ENCODE results near the gene TSPEAR.
"Not testable (repeated sequence)": the region's sequence is repeated elsewhere in the genome, so short reads cannot be mapped to it uniquely, and the experiment has no call there.

TSPEAR gene

DNA sequence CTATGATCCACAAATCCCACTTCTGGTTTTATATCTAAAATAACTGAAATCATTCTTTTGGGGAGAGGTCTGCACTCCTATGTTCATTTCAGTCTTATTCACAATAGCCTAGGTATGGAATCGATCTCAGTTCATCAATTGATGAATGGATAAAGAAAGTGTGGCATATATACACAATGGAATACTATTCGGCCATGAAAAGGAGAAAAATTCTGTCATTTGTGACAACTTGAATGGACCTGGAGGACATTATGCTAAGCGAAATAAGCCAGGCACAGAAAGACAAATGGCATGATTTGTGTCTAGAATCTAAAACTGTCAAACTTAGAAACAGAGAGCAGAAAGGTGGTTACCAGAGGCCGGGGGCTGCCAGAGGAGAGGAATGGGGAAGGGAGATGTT, 104.9 kb downstream of the TSPEAR start:
- DNase-seq (ENCODE audit: extremely low read depth, insufficient read length) = no peak
- Histone ChIP-seq H3K4me3 (replicated peaks; ENCODE audit: low read depth, low read length) (no peak overlapping the region), H3K36me3 (ENCODE audit: control insufficient read depth, insufficient read depth, low read length) (no peaks in the 10 kb centered on the region), H3K27me3 (replicated peaks; ENCODE audit: control insufficient read depth, insufficient read depth, low read length) (no peaks in the 10 kb centered on the region)
- TF ChIP-seq, protein P1, sequence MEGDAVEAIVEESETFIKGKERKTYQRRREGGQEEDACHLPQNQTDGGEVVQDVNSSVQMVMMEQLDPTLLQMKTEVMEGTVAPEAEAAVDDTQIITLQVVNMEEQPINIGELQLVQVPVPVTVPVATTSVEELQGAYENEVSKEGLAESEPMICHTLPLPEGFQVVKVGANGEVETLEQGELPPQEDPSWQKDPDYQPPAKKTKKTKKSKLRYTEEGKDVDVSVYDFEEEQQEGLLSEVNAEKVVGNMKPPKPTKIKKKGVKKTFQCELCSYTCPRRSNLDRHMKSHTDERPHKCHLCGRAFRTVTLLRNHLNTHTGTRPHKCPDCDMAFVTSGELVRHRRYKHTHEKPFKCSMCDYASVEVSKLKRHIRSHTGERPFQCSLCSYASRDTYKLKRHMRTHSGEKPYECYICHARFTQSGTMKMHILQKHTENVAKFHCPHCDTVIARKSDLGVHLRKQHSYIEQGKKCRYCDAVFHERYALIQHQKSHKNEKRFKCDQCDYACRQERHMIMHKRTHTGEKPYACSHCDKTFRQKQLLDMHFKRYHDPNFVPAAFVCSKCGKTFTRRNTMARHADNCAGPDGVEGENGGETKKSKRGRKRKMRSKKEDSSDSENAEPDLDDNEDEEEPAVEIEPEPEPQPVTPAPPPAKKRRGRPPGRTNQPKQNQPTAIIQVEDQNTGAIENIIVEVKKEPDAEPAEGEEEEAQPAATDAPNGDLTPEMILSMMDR (IDR thresholded peaks at IDR 0.05; ENCODE audit: insufficient read depth, low read length, poor library complexity, severe bottlenecking) = no peak

DNA sequence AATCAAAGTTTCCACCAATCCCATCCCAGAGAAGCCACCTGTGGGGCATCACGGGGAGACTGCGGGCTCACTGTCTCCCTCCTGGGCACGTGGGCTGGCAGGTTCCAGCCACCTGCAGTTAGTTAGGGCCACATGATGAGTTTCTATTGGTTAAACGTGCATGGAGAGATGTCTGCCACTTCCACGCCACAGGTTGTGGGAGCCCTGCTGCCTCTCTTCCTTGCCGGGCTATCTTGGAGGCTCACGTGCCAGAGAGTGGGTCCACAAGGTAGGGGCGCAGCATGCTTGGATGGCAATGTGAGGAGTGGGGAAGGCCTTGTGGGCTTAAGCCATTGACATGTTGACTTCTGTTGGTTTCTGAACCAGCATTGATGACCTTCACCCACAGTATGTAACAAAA, 107.5 kb downstream of the TSPEAR start:
- H3K36me3 ChIP-seq (ENCODE audit: control insufficient read depth, insufficient read depth, low read length) = no peaks in the 10 kb centered on the region
- TF ChIP-seq, protein P1 (IDR thresholded peaks at IDR 0.05; ENCODE audit: insufficient read depth, low read length, poor library complexity, severe bottlenecking) = no peak
- no peak for DNase-seq (ENCODE audit: extremely low read depth, insufficient read length)
- H3K4me3 ChIP-seq (replicated peaks; ENCODE audit: low read depth, low read length) = no peak overlapping the region
- no peaks in the 10 kb centered on the region for H3K27me3 ChIP-seq (replicated peaks; ENCODE audit: control insufficient read depth, insufficient read depth, low read length)

GRCh38 chr21:44603109-44603875, 108.1 kb downstream of the TSPEAR start:
- TF ChIP-seq, protein P1 (IDR thresholded peaks at IDR 0.05; ENCODE audit: insufficient read depth, low read length, poor library complexity, severe bottlenecking) = no peak

DNA sequence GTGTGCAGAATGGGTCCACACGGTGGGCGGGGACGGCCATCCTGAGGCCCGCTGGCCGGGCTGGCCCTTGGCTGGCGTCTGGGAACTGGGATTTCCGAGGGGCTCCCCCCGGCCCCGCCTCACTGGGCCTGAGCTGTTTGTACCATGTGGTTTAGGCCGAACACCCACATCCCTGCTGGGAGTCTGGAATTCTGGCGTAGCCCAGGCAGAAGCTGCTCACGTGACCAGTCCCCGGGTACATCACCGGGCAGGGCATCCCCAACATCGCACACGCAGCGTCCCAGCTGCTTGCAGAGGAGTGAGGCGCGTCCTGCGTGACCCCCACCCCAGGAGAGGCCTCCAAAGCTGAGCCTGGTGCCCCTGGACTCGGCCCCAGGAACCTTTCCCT, 108.9 kb downstream of the TSPEAR start:
- no peak for DNase-seq (ENCODE audit: extremely low read depth, insufficient read length)
- Histone ChIP-seq H3K36me3 (ENCODE audit: control insufficient read depth, insufficient read depth, low read length) (no peaks in the 10 kb centered on the region), H3K27me3 (replicated peaks; ENCODE audit: control insufficient read depth, insufficient read depth, low read length) (no peaks in the 10 kb centered on the region), H3K4me3 (replicated peaks; ENCODE audit: low read depth, low read length) (no peak overlapping the region)
- TF ChIP-seq, protein P1 (IDR thresholded peaks at IDR 0.05; ENCODE audit: insufficient read depth, low read length, poor library complexity, severe bottlenecking) = no peak

More at GRCh38 chr21:44603109-44603875, 108.1 kb downstream of the TSPEAR start:
- no peak for DNase-seq (ENCODE audit: extremely low read depth, insufficient read length)
- Histone ChIP-seq H3K4me3 (replicated peaks; ENCODE audit: low read depth, low read length) (no peak overlapping the region), H3K27me3 (replicated peaks; ENCODE audit: control insufficient read depth, insufficient read depth, low read length) (no peaks in the 10 kb centered on the region), H3K36me3 (ENCODE audit: control insufficient read depth, insufficient read depth, low read length) (no peaks in the 10 kb centered on the region)

- Histone ChIP-seq H3K36me3 (ENCODE audit: control insufficient read depth, insufficient read depth, low read length) (no peaks in the 10 kb centered on the region), H3K4me3 (replicated peaks; ENCODE audit: low read depth, low read length) (no peak overlapping the region), H3K27me3 (replicated peaks; ENCODE audit: control insufficient read depth, insufficient read depth, low read length) (no peaks in the 10 kb centered on the region)
- TF ChIP-seq, protein P1 (IDR thresholded peaks at IDR 0.05; ENCODE audit: insufficient read depth, low read length, poor library complexity, severe bottlenecking) = no peak
- DNase-seq (ENCODE audit: extremely low read depth, insufficient read length) = no peak
Observed at GRCh38 chr21:44601596-44602462, 109.5 kb downstream of the TSPEAR start.

- H3K4me3 ChIP-seq (replicated peaks; ENCODE audit: low read depth, low read length); H3K36me3 ChIP-seq (ENCODE audit: control insufficient read depth, insufficient read depth, low read length); H3K27me3 ChIP-seq (replicated peaks; ENCODE audit: control insufficient read depth, insufficient read depth, low read length); DNase-seq (ENCODE audit: extremely low read depth, insufficient read length): not testable (repeated sequence)
Observed at GRCh38 chr21:44601091-44601490, 110.3 kb downstream of the TSPEAR start.

DNA sequence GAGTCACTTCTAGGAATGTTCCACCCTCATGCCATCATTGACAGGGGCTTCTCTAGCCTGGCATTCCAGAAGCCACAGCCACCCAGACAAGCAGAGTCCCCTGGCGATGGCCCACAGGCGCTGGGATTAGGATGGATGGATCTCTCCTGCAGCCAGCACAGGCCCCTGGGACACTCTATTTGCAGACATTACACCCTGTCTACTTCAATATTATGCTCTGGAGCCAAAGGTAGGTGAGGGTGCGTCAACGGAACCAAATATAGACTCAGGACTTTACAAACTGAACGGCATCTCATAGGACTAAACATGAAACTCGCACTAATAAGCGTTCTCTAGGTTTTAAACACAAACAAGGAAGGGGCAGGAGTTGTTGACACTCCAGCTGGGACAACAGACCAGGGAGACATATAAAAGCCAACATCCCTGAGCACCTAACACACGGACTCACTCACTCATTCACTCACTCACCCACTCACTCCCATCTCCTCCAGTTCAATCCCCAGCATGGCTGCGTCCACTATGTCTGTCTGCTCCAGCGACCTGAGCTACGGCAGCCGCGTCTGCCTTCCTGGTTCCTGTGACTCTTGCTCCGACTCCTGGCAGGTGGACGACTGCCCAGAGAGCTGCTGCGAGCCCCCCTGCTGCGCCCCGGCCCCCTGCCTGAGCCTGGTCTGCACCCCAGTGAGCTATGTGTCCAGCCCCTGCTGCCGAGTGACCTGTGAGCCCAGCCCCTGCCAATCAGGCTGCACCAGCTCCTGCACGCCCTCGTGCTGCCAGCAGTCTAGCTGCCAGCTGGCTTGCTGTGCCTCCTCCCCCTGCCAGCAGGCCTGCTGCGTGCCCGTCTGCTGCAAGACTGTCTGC, 111.0 kb downstream of the TSPEAR start, which contains the start of gene KRTAP10-7:
TSS of gene KRTAP10-7 (plus strand) at position 480 of the 861 bp plus-strand sequence. CDS start at position 505, 25 bp downstream.
- not testable (repeated sequence) for H3K27me3 ChIP-seq (replicated peaks; ENCODE audit: control insufficient read depth, insufficient read depth, low read length); H3K36me3 ChIP-seq (ENCODE audit: control insufficient read depth, insufficient read depth, low read length); DNase-seq (ENCODE audit: extremely low read depth, insufficient read length); H3K4me3 ChIP-seq (replicated peaks; ENCODE audit: low read depth, low read length)

Data from GM06990 (cell line).